GM12801 (cell line): ENCODE results near the gene TMPRSS7.

Source experiments
- CTCF ChIP-seq: IDR thresholded peaks from one replicate; pipeline ENCODE4 v1.5.1; 2011; ENCODE audit warnings: control low read depth; ENCODE audit not compliant: insufficient read length; ENCODE audit errors: extremely low read depth

TMPRSS7 gene

GRCh38 chr3:112074616-112075497 is 40.3 kb downstream of the TMPRSS7 start:
- no peak for TF ChIP-seq CTCF

GRCh38 chr3:112078125-112079083 is 43.9 kb downstream of the TMPRSS7 start:
- TF ChIP-seq CTCF = no peak

GRCh38 chr3:112083239-112083638 is 48.7 kb downstream of the TMPRSS7 start:
- no peak for TF ChIP-seq CTCF

- TF ChIP-seq CTCF = no peak
These were observed 50.6 kb downstream of the TMPRSS7 start for GRCh38 chr3:112084980-112085705.

- no peak for TF ChIP-seq CTCF
These were observed 51.2 kb downstream of the TMPRSS7 start for GRCh38 chr3:112085735-112086075.

- TF ChIP-seq CTCF = no peak
These were observed 51.7 kb downstream of the TMPRSS7 start, which contains the start of gene C3orf52 for GRCh38 chr3:112086076-112086854. TSS of gene C3orf52 (plus strand) at chr3:112086389. CDS start at chr3:112086408, 19 bp downstream.
